Measurements from ENCODE around the gene OSCAR.

The OSCAR gene

GRCh38 chr19:54106716-54107115, 6.1 kb upstream of the OSCAR start:
- no peak for DNase-seq (ENCODE audit: low spot score)
- no peak overlapping the region for H2AK5ac ChIP-seq (ENCODE audit: low read depth, low read length)
- H3K23ac ChIP-seq (ENCODE audit: low read depth, low read length, poor library complexity): no peak overlapping the region
- no peak overlapping the region for H4K91ac ChIP-seq (ENCODE audit: low read depth, low read length, poor library complexity)
- no peak overlapping the region for H3K27ac ChIP-seq (replicated peaks; ENCODE audit: low read length)
- no CpG with 5 or more reads among the region's 15 CpGs for WGBS, 2 donors (ENCODE audit: extremely low coverage in 2 of 2, insufficient read length in 2 of 2, insufficient replicate concordance in 1 of 2)
- no peak overlapping the region for H2BK15ac ChIP-seq (ENCODE audit: low read length)
- no peaks in the 10 kb centered on the region for H3K27me3 ChIP-seq (ENCODE audit: control insufficient read depth in 3 of 3, insufficient read depth in 3 of 3, low read depth in 1 of 3, low read length in 3 of 3)
- H4K8ac ChIP-seq (ENCODE audit: low read depth, low read length): no peak overlapping the region
- no peak overlapping the region for H3K9ac ChIP-seq (ENCODE audit: low read depth, low read length, poor library complexity)
- peaks cover 0 to 2% of the 10 kb centered on the region in 2 donors for H3K4me1 ChIP-seq (ENCODE audit: control insufficient read depth in 2 of 2, insufficient read depth in 1 of 2, low read depth in 1 of 2, low read length in 2 of 2)
- H3K79me1 ChIP-seq (ENCODE audit: low read depth, low read length): peaks cover 4% of the 10 kb centered on the region
- H3K4ac ChIP-seq (ENCODE audit: low read length): no peak overlapping the region
- H2BK5ac ChIP-seq (ENCODE audit: low read length): no peak overlapping the region
- no peaks in the 10 kb centered on the region for H3K9me3 ChIP-seq (replicated peaks in 1 of 2; ENCODE audit: control insufficient read depth in 2 of 2, insufficient read depth in 1 of 2, low read depth in 1 of 2, low read length in 2 of 2)
- no peak overlapping the region for H3K18ac ChIP-seq (ENCODE audit: low read length)
- no peak overlapping the region for H3K4me3 ChIP-seq (ENCODE audit: low read length in 2 of 2)
- H2BK12ac ChIP-seq (ENCODE audit: low read length): no peak overlapping the region
- H3K36me3 ChIP-seq (replicated peaks in 1 of 2; ENCODE audit: control insufficient read depth in 2 of 2, insufficient read depth in 2 of 2, low read length in 2 of 2): peaks cover 43 to 58% of the 10 kb centered on the region in 2 donors
- no peak overlapping the region for H2AFZ ChIP-seq (ENCODE audit: low read length)
- no peak overlapping the region for H2BK120ac ChIP-seq (ENCODE audit: low read depth, low read length)
- no peak overlapping the region for H3K14ac ChIP-seq (ENCODE audit: low read length)
- no peak overlapping the region for H3K4me2 ChIP-seq (ENCODE audit: insufficient read depth, low read length, poor library complexity, severe bottlenecking)

GRCh38 chr19:54105796-54106195, 5.2 kb upstream of the OSCAR start:
- H2AK5ac ChIP-seq (ENCODE audit: low read depth, low read length): no peak overlapping the region
- H3K9ac ChIP-seq (ENCODE audit: low read depth, low read length, poor library complexity): no peak overlapping the region
- H3K36me3 ChIP-seq (replicated peaks in 1 of 2; ENCODE audit: control insufficient read depth in 2 of 2, insufficient read depth in 2 of 2, low read length in 2 of 2): peaks cover 40 to 53% of the 10 kb centered on the region in 2 donors
- no peak overlapping the region for H2AFZ ChIP-seq (ENCODE audit: low read length)
- H2BK12ac ChIP-seq (ENCODE audit: low read length): no peak overlapping the region
- no peaks in the 10 kb centered on the region for H3K9me3 ChIP-seq (replicated peaks in 1 of 2; ENCODE audit: control insufficient read depth in 2 of 2, insufficient read depth in 1 of 2, low read depth in 1 of 2, low read length in 2 of 2)
- no peak for DNase-seq (ENCODE audit: low spot score)
- H3K23ac ChIP-seq (ENCODE audit: low read depth, low read length, poor library complexity): no peak overlapping the region
- no peak overlapping the region for H3K18ac ChIP-seq (ENCODE audit: low read length)
- H4K8ac ChIP-seq (ENCODE audit: low read depth, low read length): no peak overlapping the region
- no peak overlapping the region for H3K4me2 ChIP-seq (ENCODE audit: insufficient read depth, low read length, poor library complexity, severe bottlenecking)
- H3K79me1 ChIP-seq (ENCODE audit: low read depth, low read length): peaks cover 4% of the 10 kb centered on the region
- H3K27me3 ChIP-seq (ENCODE audit: control insufficient read depth in 3 of 3, insufficient read depth in 3 of 3, low read depth in 1 of 3, low read length in 3 of 3): no peaks in the 10 kb centered on the region
- no peak overlapping the region for H2BK15ac ChIP-seq (ENCODE audit: low read length)
- peak overlapping the region in 1 of 2 donors; percentile 14 for H3K4me3 ChIP-seq (ENCODE audit: low read length in 2 of 2)
- no peak overlapping the region for H3K27ac ChIP-seq (replicated peaks; ENCODE audit: low read length)
- H3K4me1 ChIP-seq (ENCODE audit: control insufficient read depth in 2 of 2, insufficient read depth in 1 of 2, low read depth in 1 of 2, low read length in 2 of 2): peaks cover 0 to 2% of the 10 kb centered on the region in 2 donors
- H3K14ac ChIP-seq (ENCODE audit: low read length): no peak overlapping the region
- H2BK5ac ChIP-seq (ENCODE audit: low read length): no peak overlapping the region
- H4K91ac ChIP-seq (ENCODE audit: low read depth, low read length, poor library complexity): no peak overlapping the region
- WGBS, 2 donors (ENCODE audit: extremely low coverage in 2 of 2, insufficient read length in 2 of 2, insufficient replicate concordance in 1 of 2): no CpG with 5 or more reads among the region's 10 CpGs
- no peak overlapping the region for H3K4ac ChIP-seq (ENCODE audit: low read length)
- H2BK120ac ChIP-seq (ENCODE audit: low read depth, low read length): no peak overlapping the region

- Histone ChIP-seq H2BK15ac (ENCODE audit: low read length) (no peak overlapping the region), H3K14ac (ENCODE audit: low read length) (no peak overlapping the region), H2BK5ac (ENCODE audit: low read length) (no peak overlapping the region), H3K9me3 (replicated peaks in 1 of 2; ENCODE audit: control insufficient read depth in 2 of 2, insufficient read depth in 1 of 2, low read depth in 1 of 2, low read length in 2 of 2) (no peaks in the 10 kb centered on the region), H3K23ac (ENCODE audit: low read depth, low read length, poor library complexity) (no peak overlapping the region), H3K27me3 (ENCODE audit: control insufficient read depth in 3 of 3, insufficient read depth in 3 of 3, low read depth in 1 of 3, low read length in 3 of 3) (no peaks in the 10 kb centered on the region), H2AK5ac (ENCODE audit: low read depth, low read length) (no peak overlapping the region), H2AFZ (ENCODE audit: low read length) (no peak overlapping the region), H2BK12ac (ENCODE audit: low read length) (no peak overlapping the region), H3K4me3 (ENCODE audit: low read length in 2 of 2) (peak overlapping the region in 1 of 2 donors; percentile 14), H3K4me2 (ENCODE audit: insufficient read depth, low read length, poor library complexity, severe bottlenecking) (no peak overlapping the region), H2BK120ac (ENCODE audit: low read depth, low read length) (no peak overlapping the region), H4K91ac (ENCODE audit: low read depth, low read length, poor library complexity) (no peak overlapping the region), H3K9ac (ENCODE audit: low read depth, low read length, poor library complexity) (no peak overlapping the region), H3K4ac (ENCODE audit: low read length) (no peak overlapping the region), H3K36me3 (replicated peaks in 1 of 2; ENCODE audit: control insufficient read depth in 2 of 2, insufficient read depth in 2 of 2, low read length in 2 of 2) (peaks cover 36 to 46% of the 10 kb centered on the region in 2 donors), H3K4me1 (ENCODE audit: control insufficient read depth in 2 of 2, insufficient read depth in 1 of 2, low read depth in 1 of 2, low read length in 2 of 2) (peaks cover 0 to 2% of the 10 kb centered on the region in 2 donors), H3K18ac (ENCODE audit: low read length) (no peak overlapping the region), H3K27ac (replicated peaks; ENCODE audit: low read length) (no peak overlapping the region), H3K79me1 (ENCODE audit: low read depth, low read length) (peaks cover 4% of the 10 kb centered on the region), H4K8ac (ENCODE audit: low read depth, low read length) (no peak overlapping the region)
- WGBS, 2 donors (ENCODE audit: extremely low coverage in 2 of 2, insufficient read length in 2 of 2, insufficient replicate concordance in 1 of 2): no CpG with 5 or more reads among the region's 11 CpGs
- DNase-seq (ENCODE audit: low spot score): no peak
These were observed 4.6 kb upstream of the OSCAR start for GRCh38 chr19:54104998-54105715.

GRCh38 chr19:54102421-54103169, 2.0 kb upstream of the OSCAR start, which contains the start of gene NDUFA3:
NDUFA3 (plus strand) TSS chr19:54102855; CDS start chr19:54102879, 24 bp downstream.
- peak within 1 kb of the TSS; percentile 93 for H2AFZ ChIP-seq (ENCODE audit: low read length)
- no peak within 1 kb of the TSS for H3K27ac ChIP-seq (replicated peaks; ENCODE audit: low read length)
- H3K18ac ChIP-seq (ENCODE audit: low read length): peak within 1 kb of the TSS; percentile 91
- peaks cover 19 to 22% of the 10 kb centered on the region in 2 donors for H3K36me3 ChIP-seq (replicated peaks in 1 of 2; ENCODE audit: control insufficient read depth in 2 of 2, insufficient read depth in 2 of 2, low read length in 2 of 2)
- H3K4me2 ChIP-seq (ENCODE audit: insufficient read depth, low read length, poor library complexity, severe bottlenecking): peak within 1 kb of the TSS; percentile 89
- peak within 1 kb of the TSS; percentile 66 for H3K4ac ChIP-seq (ENCODE audit: low read length)
- H2BK15ac ChIP-seq (ENCODE audit: low read length): no peak within 1 kb of the TSS
- peaks cover 0 to 2% of the 10 kb centered on the region in 2 donors for H3K4me1 ChIP-seq (ENCODE audit: control insufficient read depth in 2 of 2, insufficient read depth in 1 of 2, low read depth in 1 of 2, low read length in 2 of 2)
- peak within 1 kb of the TSS; percentile 49 for H3K14ac ChIP-seq (ENCODE audit: low read length)
- no peak within 1 kb of the TSS for H2BK12ac ChIP-seq (ENCODE audit: low read length)
- H4K8ac ChIP-seq (ENCODE audit: low read depth, low read length): no peak within 1 kb of the TSS
- H3K9me3 ChIP-seq (replicated peaks in 1 of 2; ENCODE audit: control insufficient read depth in 2 of 2, insufficient read depth in 1 of 2, low read depth in 1 of 2, low read length in 2 of 2): no peaks in the 10 kb centered on the region
- DNase-seq (ENCODE audit: low spot score): peak; percentile 98
- peak within 1 kb of the TSS; percentile 73 for H2AK5ac ChIP-seq (ENCODE audit: low read depth, low read length)
- H3K79me1 ChIP-seq (ENCODE audit: low read depth, low read length): peaks cover 4% of the 10 kb centered on the region
- H4K91ac ChIP-seq (ENCODE audit: low read depth, low read length, poor library complexity): no peak within 1 kb of the TSS
- peak within 1 kb of the TSS; percentile 89 for H2BK5ac ChIP-seq (ENCODE audit: low read length)
- H3K27me3 ChIP-seq (ENCODE audit: control insufficient read depth in 3 of 3, insufficient read depth in 3 of 3, low read depth in 1 of 3, low read length in 3 of 3): no peaks in the 10 kb centered on the region
- H3K9ac ChIP-seq (ENCODE audit: low read depth, low read length, poor library complexity): peak within 1 kb of the TSS; percentile 96
- H2BK120ac ChIP-seq (ENCODE audit: low read depth, low read length): no peak within 1 kb of the TSS
- WGBS, 2 donors (ENCODE audit: extremely low coverage in 2 of 2, insufficient read length in 2 of 2, insufficient replicate concordance in 1 of 2): no CpG with 5 or more reads among the region's 54 CpGs
- peak within 1 kb of the TSS; percentile 76 for H3K23ac ChIP-seq (ENCODE audit: low read depth, low read length, poor library complexity)
- H3K4me3 ChIP-seq (ENCODE audit: low read length in 2 of 2): peak within 1 kb of the TSS; percentile 95 to 98
